Esophagus muscularis mucosa (tissue), 4 donors: ENCODE results near the gene LMNA. TPM values are rescaled to one million over a fixed set of nuclear protein-coding genes. Genes with fewer than 3 reads are reported as not detected.

ENCODE experiments used
- DNase-seq: peaks from one replicate; pipeline ENCODE4 v3.0.0-alpha.2; 2017; ENCODE audit errors: extremely low spot score
- H3K27ac ChIP-seq, 4 donors: fragments of 200-600 bp; sonication (generic); replicated peaks in 1 of 4; 1 replicate in 3 of 4; 2 replicates in 1 of 4; pipeline ENCODE4 v1.5.1; 2016 to 2019; ENCODE audit warnings: mild to moderate bottlenecking in 1 of 4
- H3K27me3 ChIP-seq, 4 donors: fragments of 200-600 bp; sonication (generic); one replicate each; pipeline versions ENCODE4 v1.5.1 to v1.6.0; 2016 to 2019
- H3K36me3 ChIP-seq, 4 donors: fragments of 200-600 bp; sonication (generic); one replicate each; pipeline ENCODE4 v1.5.1; 2016 to 2019
- H3K4me1 ChIP-seq, 4 donors: fragments of 200-600 bp; sonication (generic); one replicate each; pipeline ENCODE4 v1.5.1; 2016 to 2019
- H3K4me3 ChIP-seq, 4 donors: fragments of 200-600 bp; sonication (generic); 1 replicate in 2 of 4; 2 replicates in 2 of 4; pipeline ENCODE4 v1.5.1; 2016 to 2019; ENCODE audit warnings: mild to moderate bottlenecking in 4 of 4, moderate library complexity in 1 of 4
- H3K9me3 ChIP-seq, 4 donors: fragments of 200-600 bp; sonication (generic); 1 replicate in 3 of 4; 2 replicates in 1 of 4; pipeline ENCODE4 v1.5.1; 2016 to 2019
- CTCF ChIP-seq, 3 experiments: fragments of 200-600 bp in 2 of 3; fragments of 450-650 bp in 1 of 3; sonication (generic) in 2 of 3; IDR thresholded peaks; one replicate each; pipeline ENCODE4 v1.5.1; 2017 to 2019; ENCODE audit warnings: antibody characterized with exemption in 3 of 3, mild to moderate bottlenecking in 2 of 3, moderate library complexity in 1 of 3
- EP300 ChIP-seq: sonication (generic); formaldehyde crosslinking; IDR thresholded peaks from one replicate; pipeline ENCODE4 v1.6.1; 2017; ENCODE audit warnings: antibody characterized with exemption
- POLR2A ChIP-seq: fragments of 450-650 bp; IDR thresholded peaks from one replicate; pipeline ENCODE4 v1.6.1; 2017; ENCODE audit warnings: antibody characterized with exemption, moderate library complexity, mild to moderate bottlenecking, low read depth
- POLR2AphosphoS5 ChIP-seq, 2 donors: sonication (generic); formaldehyde crosslinking; IDR thresholded peaks; one replicate each; pipeline ENCODE4 v1.6.1; 2017; ENCODE audit warnings: antibody characterized with exemption in 2 of 2
- whole genome bisulfite sequencing: methylation state at CpG from one replicate; pipeline ENCODE4 v1.1.5; 2018; 5-methylcytosine and 5-hydroxymethylcytosine counted together
- intact Hi-C: fragments of 100-400 bp; cut with DNase I; formaldehyde crosslinking; loops from one replicate; pipeline ENCODE4 v1.15.1; 2023
- total RNA-seq, 4 donors: library from RNA; depleted of rRNA; stranded (reverse); fragments of >200 nt; gene quantifications; one replicate each; pipeline versions ENCODE4 v1.1.0 to v1.2.1, GENCODE V29; 2016

The LMNA gene
- total RNA-seq, 4 donors from 2014 or later = 311 to 589 (median 380) TPM

- intact Hi-C loops = no loop called here
- peak overlapping the region; percentile 36 to 70 (median 58) for H3K27ac ChIP-seq
- no peaks in the 10 kb centered on the region for H3K9me3 ChIP-seq
- H3K4me1 ChIP-seq = peaks cover 14 to 36% (median 26%) of the 10 kb centered on the region in 4 donors
- TF ChIP-seq POLR2AphosphoS5 (IDR thresholded peaks at IDR 0.05) = peak in 1 of 2 donors; percentile 77
- TF ChIP-seq CTCF (IDR thresholded peaks at IDR 0.05) = peak in 1 of 3 experiments; percentile 5
- TF ChIP-seq POLR2A = no peak
- no peaks in the 10 kb centered on the region for H3K36me3 ChIP-seq
- H3K4me3 ChIP-seq = peak overlapping the region; percentile 58 to 71 (median 60)
- no peaks in the 10 kb centered on the region for H3K27me3 ChIP-seq
- 44% methylated on average over 6 of the region's 73 CpGs for WGBS
- no peak for DNase-seq
These were observed 37.7 kb upstream of the LMNA start for GRCh38 chr1:156076609-156077429.

- Histone ChIP-seq H3K4me3 (peak overlapping the region in 3 of 4 donors; percentile 58 to 71 (median 62)), H3K4me1 (peaks cover 18 to 41% (median 31%) of the 10 kb centered on the region in 4 donors), H3K36me3 (no peaks in the 10 kb centered on the region), H3K27ac (peak overlapping the region in 3 of 4 donors; percentile 54 to 70 (median 63)), H3K9me3 (no peaks in the 10 kb centered on the region), H3K27me3 (no peaks in the 10 kb centered on the region)
- no peak for TF ChIP-seq EP300
- TF ChIP-seq POLR2AphosphoS5 (IDR thresholded peaks at IDR 0.05) = no peak
- no peak for TF ChIP-seq POLR2A
- no peak for TF ChIP-seq CTCF (IDR thresholded peaks at IDR 0.05)
- intact Hi-C loops = no loop called here
- DNase-seq = no peak
- 91% methylated on average over 10 of the region's 19 CpGs for WGBS
These were observed 37.1 kb upstream of the LMNA start for GRCh38 chr1:156077430-156077760.

DNA sequence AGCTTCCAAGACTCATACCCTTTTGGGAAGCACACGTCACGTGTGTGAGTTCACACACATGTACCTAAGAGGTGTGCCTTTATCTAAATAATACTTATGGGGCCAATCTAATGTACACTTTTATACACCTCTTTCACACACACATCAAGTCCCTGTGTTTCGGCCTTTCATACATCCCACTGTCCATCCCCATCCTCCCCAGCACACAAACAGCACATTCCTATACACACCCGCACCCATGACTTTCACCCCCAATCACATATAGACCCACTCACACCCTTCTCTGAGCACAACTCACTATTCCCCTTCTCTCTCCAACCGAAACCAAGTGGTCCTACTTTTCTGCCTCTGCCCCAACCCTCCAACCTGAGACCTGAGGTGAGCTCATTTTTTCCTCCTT lies 35.8 kb upstream of the LMNA start:
- no peak for DNase-seq
- no peaks in the 10 kb centered on the region for H3K27me3 ChIP-seq
- intact Hi-C loops = no loop called here
- peaks cover 26 to 51% (median 40%) of the 10 kb centered on the region in 4 donors for H3K4me1 ChIP-seq
- H3K9me3 ChIP-seq = no peaks in the 10 kb centered on the region
- TF ChIP-seq POLR2AphosphoS5 (IDR thresholded peaks at IDR 0.05) (no peak), EP300 (no peak), CTCF (IDR thresholded peaks at IDR 0.05) (no peak), POLR2A (no peak)
- H3K27ac ChIP-seq = no peak overlapping the region
- no peaks in the 10 kb centered on the region for H3K36me3 ChIP-seq
- WGBS = 89% methylated on average over 5 of the region's 5 CpGs
- no peak overlapping the region for H3K4me3 ChIP-seq

GRCh38 chr1:156079762-156080161 lies 34.7 kb upstream of the LMNA start:
- Histone ChIP-seq H3K27ac (no peak overlapping the region), H3K9me3 (no peaks in the 10 kb centered on the region), H3K4me1 (peaks cover 26 to 60% (median 43%) of the 10 kb centered on the region in 4 donors), H3K4me3 (no peak overlapping the region), H3K27me3 (no peaks in the 10 kb centered on the region), H3K36me3 (no peaks in the 10 kb centered on the region)
- WGBS = 83% methylated on average over 5 of the region's 5 CpGs
- TF ChIP-seq EP300 = no peak
- no peak for TF ChIP-seq CTCF (IDR thresholded peaks at IDR 0.05)
- TF ChIP-seq POLR2A = no peak
- intact Hi-C loops = no loop called here
- no peak for DNase-seq
